ENCODE data around the gene IL36G. TPM values are rescaled to one million over a fixed set of nuclear protein-coding genes. Genes with fewer than 3 reads are reported as not detected.

Gene IL36G
- total RNA-seq, 1 donor from 2014 or later = not detected

DNA sequence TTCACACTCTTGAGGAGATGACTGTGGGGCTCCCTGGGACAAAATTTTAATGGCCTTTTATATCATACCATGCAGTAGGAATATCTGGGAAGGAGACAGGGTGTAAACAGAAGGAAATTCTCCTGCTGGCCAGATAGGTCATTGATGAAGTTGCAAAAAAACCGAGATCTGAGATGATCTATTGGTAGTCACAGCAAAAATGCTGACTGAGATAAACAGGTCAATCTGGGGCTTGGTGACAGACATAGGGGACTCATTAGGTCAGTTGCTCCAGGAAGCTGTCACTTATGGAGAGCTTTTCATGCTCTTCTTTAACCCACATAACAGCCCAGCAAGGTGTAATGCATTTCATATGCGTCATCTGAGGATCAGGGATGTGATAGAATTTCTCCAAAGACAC, 24.9 kb downstream of the IL36G start:
- Histone ChIP-seq H3K36me3 (no peaks in the 10 kb centered on the region), H3K4me3 (no peak overlapping the region), H3K27me3 (ENCODE audit: low read depth) (no peaks in the 10 kb centered on the region), H3K9me3 (peaks cover 7% of the 10 kb centered on the region), H3K4me1 (no peaks in the 10 kb centered on the region), H3K27ac (no peak overlapping the region)
- TF ChIP-seq, protein P1, sequence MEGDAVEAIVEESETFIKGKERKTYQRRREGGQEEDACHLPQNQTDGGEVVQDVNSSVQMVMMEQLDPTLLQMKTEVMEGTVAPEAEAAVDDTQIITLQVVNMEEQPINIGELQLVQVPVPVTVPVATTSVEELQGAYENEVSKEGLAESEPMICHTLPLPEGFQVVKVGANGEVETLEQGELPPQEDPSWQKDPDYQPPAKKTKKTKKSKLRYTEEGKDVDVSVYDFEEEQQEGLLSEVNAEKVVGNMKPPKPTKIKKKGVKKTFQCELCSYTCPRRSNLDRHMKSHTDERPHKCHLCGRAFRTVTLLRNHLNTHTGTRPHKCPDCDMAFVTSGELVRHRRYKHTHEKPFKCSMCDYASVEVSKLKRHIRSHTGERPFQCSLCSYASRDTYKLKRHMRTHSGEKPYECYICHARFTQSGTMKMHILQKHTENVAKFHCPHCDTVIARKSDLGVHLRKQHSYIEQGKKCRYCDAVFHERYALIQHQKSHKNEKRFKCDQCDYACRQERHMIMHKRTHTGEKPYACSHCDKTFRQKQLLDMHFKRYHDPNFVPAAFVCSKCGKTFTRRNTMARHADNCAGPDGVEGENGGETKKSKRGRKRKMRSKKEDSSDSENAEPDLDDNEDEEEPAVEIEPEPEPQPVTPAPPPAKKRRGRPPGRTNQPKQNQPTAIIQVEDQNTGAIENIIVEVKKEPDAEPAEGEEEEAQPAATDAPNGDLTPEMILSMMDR (IDR thresholded peaks at IDR 0.05) = no peak
- DNase-seq = no peak
- no peak for ATAC-seq
- intact Hi-C loops (cut with DNase I) = no loop called here

DNA sequence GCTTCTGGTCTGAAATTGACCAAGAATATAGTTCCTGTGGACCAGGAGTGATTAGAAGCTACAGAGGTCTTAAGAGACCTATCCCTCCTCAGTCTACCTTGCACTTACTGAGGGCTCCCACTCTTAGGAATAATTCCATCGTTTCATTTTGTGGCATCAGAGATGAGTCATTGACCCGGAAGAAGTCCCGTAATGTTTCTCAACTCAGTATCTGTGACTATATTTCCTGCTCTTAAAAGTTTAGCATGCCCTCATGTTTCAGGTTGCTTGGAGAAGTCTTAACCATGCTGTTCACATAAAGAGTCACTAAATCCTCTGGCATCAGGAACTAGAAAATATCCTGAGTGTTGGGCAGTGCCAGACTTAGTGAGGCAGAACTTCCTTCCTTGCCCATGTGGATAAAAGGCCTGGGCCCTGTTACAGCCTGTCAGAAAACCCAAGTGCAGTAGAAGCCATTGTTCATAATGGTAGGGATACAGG, 27.3 kb downstream of the IL36G start, which contains the start of gene IL36A:
IL36A (plus strand) TSS at position 430 of the 480 bp plus-strand sequence. CDS start 413 bp downstream, outside the sequence.
- TF ChIP-seq, protein P1 (IDR thresholded peaks at IDR 0.05) = no peak
- Histone ChIP-seq H3K4me3 (no peak within 1 kb of the TSS), H3K36me3 (no peaks in the 10 kb centered on the region), H3K9me3 (peaks cover 7% of the 10 kb centered on the region), H3K4me1 (no peaks in the 10 kb centered on the region), H3K27me3 (ENCODE audit: low read depth) (no peaks in the 10 kb centered on the region), H3K27ac (no peak within 1 kb of the TSS)
- ATAC-seq (no peak), DNase-seq (no peak)
- intact Hi-C loops (cut with DNase I) = no loop called here

DNA sequence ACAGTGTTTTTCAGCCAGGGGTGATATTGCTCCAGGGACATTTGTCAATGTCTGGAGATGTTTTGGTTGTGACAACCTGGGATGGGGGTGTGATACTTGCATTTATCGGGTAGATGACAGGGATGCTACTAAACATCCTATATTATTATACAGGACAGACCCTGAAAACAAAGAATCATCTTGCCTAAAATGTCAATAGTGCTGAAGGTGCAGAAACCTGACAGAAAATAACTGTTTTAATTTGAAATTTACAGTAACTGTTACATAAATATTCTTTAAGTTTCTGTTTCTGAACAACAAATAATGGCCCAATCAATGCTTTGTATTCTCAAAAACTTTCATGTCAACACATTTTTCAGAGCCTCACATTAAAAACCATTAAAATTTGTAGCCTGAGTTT, 29.4 kb downstream of the IL36G start:
- TF ChIP-seq, protein P1 (IDR thresholded peaks at IDR 0.05) = no peak
- Histone ChIP-seq H3K27me3 (ENCODE audit: low read depth) (no peaks in the 10 kb centered on the region), H3K9me3 (no peaks in the 10 kb centered on the region), H3K36me3 (no peaks in the 10 kb centered on the region), H3K4me1 (no peaks in the 10 kb centered on the region), H3K27ac (no peak overlapping the region), H3K4me3 (no peak overlapping the region)
- DNase-seq = no peak
- no peak for ATAC-seq
- intact Hi-C loops (cut with DNase I) = no loop called here

DNA sequence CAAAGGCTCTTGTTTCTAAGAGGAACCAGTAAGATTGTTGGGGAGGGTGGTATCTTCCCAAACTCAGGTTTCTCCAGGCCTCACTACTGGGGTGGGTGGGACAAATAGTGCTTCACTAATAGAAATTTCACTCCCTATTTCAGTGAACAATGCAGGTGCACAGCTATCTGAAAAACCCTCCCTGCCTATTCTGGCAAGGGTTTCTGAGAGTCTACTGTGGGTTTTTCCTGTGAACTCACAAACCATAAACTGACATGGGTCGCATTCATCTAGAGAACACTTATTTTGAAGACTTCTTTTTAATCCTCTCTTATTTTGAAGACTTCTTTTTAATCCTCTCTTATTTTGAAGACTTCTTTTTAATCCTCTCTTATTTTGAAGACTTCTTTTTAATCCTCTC, 31.8 kb downstream of the IL36G start:
- Histone ChIP-seq H3K36me3 (no peaks in the 10 kb centered on the region), H3K4me1 (no peaks in the 10 kb centered on the region), H3K27ac (no peak overlapping the region), H3K9me3 (no peaks in the 10 kb centered on the region), H3K27me3 (ENCODE audit: low read depth) (no peaks in the 10 kb centered on the region), H3K4me3 (no peak overlapping the region)
- TF ChIP-seq, protein P1 (IDR thresholded peaks at IDR 0.05) = no peak
- ATAC-seq (no peak), DNase-seq (no peak)
- intact Hi-C loops (cut with DNase I) = no loop called here

DNA sequence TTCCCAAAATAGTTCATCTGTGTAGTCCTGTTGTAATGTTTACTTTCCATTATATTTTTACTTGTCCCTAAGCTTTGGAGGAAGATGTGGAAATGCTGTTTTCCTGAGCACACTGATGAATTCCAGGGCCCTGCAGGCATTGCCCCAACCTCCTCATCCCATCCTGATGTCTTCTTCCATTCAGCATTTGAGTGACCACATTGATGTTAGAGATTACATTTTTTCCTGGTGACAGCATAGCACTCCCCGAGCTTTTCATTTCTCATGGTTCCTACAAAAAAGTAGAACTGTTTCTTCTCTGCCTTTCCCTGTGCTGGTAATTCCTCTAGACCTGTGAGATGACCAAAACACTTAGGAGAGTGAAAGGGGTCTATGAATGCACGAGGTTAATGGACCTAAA, 32.3 kb downstream of the IL36G start:
- TF ChIP-seq, protein P1 (IDR thresholded peaks at IDR 0.05) = no peak
- no peak for ATAC-seq
- no peaks in the 10 kb centered on the region for H3K27me3 ChIP-seq (ENCODE audit: low read depth)
- H3K27ac ChIP-seq = no peak overlapping the region
- H3K9me3 ChIP-seq = no peaks in the 10 kb centered on the region
- no peak for DNase-seq
- no peaks in the 10 kb centered on the region for H3K4me1 ChIP-seq
- intact Hi-C loops (cut with DNase I) = no loop called here
- H3K4me3 ChIP-seq = no peak overlapping the region
- H3K36me3 ChIP-seq = no peaks in the 10 kb centered on the region

DNA sequence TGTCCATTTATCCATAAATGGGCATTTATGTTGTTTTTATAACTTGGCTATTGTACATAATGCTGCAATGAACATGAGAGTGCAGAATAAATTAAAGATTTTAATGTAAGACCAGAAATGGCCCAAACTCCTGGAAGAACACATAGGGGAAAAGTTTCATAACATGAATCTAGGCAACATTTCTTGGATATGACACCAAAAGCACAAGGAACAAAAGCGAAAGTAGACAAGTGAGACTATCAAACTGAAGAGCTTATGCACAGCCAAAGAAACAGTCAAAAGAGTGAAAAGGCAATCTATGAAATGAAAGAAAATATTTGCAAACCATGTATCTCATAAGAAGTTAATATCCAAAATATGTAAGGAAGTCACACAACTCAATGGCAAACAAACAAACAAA, 33.3 kb downstream of the IL36G start:
- Histone ChIP-seq H3K27ac (no peak overlapping the region), H3K9me3 (no peaks in the 10 kb centered on the region), H3K4me1 (no peaks in the 10 kb centered on the region), H3K4me3 (no peak overlapping the region), H3K27me3 (ENCODE audit: low read depth) (no peaks in the 10 kb centered on the region), H3K36me3 (no peaks in the 10 kb centered on the region)
- TF ChIP-seq, protein P1 (IDR thresholded peaks at IDR 0.05) = no peak
- ATAC-seq (no peak), DNase-seq (no peak)
- intact Hi-C loops (cut with DNase I) = no loop called here
